GM23248 (cell line): Measurements from ENCODE around the gene CST7. TPM values are rescaled to one million over a fixed set of nuclear protein-coding genes. Genes with fewer than 3 reads are reported as not detected.

Source experiments
- DNase-seq: peaks from one replicate; pipeline ENCODE4 v3.0.0-alpha.2; 2015
- H2AFZ ChIP-seq: fragments of 200-600 bp; sonication (generic); 2 replicates; pipeline ENCODE4 v1.6.1; 2016; ENCODE audit warnings: antibody characterized with exemption
- H3F3A ChIP-seq: fragments of 200-600 bp; sonication (generic); 2 replicates; pipeline ENCODE4 v1.6.1; 2016; ENCODE audit warnings: mild to moderate bottlenecking, antibody characterized with exemption, mixed run types; ENCODE audit not compliant: insufficient read depth
- H3K27ac ChIP-seq: fragments of 200-600 bp; sonication (generic); 2 replicates; pipeline ENCODE4 v1.5.1; 2016; ENCODE audit warnings: mild to moderate bottlenecking
- H3K27me3 ChIP-seq: fragments of 200-600 bp; sonication (generic); replicated peaks from 2 replicates; pipeline ENCODE4 v1.6.1; 2016; ENCODE audit warnings: mild to moderate bottlenecking; ENCODE audit not compliant: insufficient read depth
- H3K36me3 ChIP-seq: fragments of 200-600 bp; sonication (generic); 2 replicates; pipeline ENCODE4 v1.6.1; 2016; ENCODE audit warnings: low read depth, mild to moderate bottlenecking
- H3K4me1 ChIP-seq: fragments of 200-600 bp; sonication (generic); 2 replicates; pipeline ENCODE4 v1.6.1; 2016; ENCODE audit warnings: mild to moderate bottlenecking; ENCODE audit not compliant: insufficient read depth
- H3K4me2 ChIP-seq: fragments of 200-600 bp; sonication (generic); one replicate; pipeline ENCODE4 v1.6.1; 2016; ENCODE audit warnings: mild to moderate bottlenecking; ENCODE audit not compliant: unreplicated experiment
- H3K4me3 ChIP-seq: fragments of 200-600 bp; sonication (generic); 2 replicates; pipeline ENCODE4 v1.5.1; 2016; ENCODE audit warnings: mild to moderate bottlenecking
- H3K79me2 ChIP-seq: fragments of 200-600 bp; sonication (generic); 2 replicates; pipeline ENCODE4 v1.6.1; 2016; ENCODE audit warnings: mild to moderate bottlenecking; ENCODE audit not compliant: insufficient read depth
- H3K9ac ChIP-seq: fragments of 200-600 bp; sonication (generic); 2 replicates; pipeline ENCODE4 v1.6.1; 2016; ENCODE audit warnings: mild to moderate bottlenecking
- H3K9me2 ChIP-seq: fragments of 200-600 bp; sonication (generic); 2 replicates; pipeline ENCODE4 v1.6.1; 2016; ENCODE audit warnings: mixed run types, mild to moderate bottlenecking, moderate library complexity; ENCODE audit not compliant: insufficient read depth
- H3K9me3 ChIP-seq: fragments of 200-600 bp; sonication (generic); one replicate; pipeline ENCODE4 v1.6.1; 2017; ENCODE audit warnings: low read depth
- H4K20me1 ChIP-seq: fragments of 200-600 bp; sonication (generic); 2 replicates; pipeline ENCODE4 v1.6.0; 2016; ENCODE audit not compliant: insufficient read depth
- EZH2 ChIP-seq: fragments of 200-600 bp; sonication (generic); IDR thresholded peaks from 2 replicates; pipeline ENCODE4 v1.6.1; 2018; ENCODE audit warnings: antibody characterized with exemption, mild to moderate bottlenecking; ENCODE audit not compliant: insufficient read depth, poor library complexity, severe bottlenecking
- EZH2phosphoT487 ChIP-seq: fragments of 200-600 bp; sonication (generic); IDR thresholded peaks from 2 replicates; pipeline ENCODE4 v1.6.1; 2018; ENCODE audit warnings: antibody characterized with exemption, moderate library complexity, mild to moderate bottlenecking, low read depth; ENCODE audit not compliant: insufficient read depth
- WGBS, 2 experiments: methylation state at CpG; one replicate each; pipeline ENCODE4 v1.1.6; 2015 to 2017; ENCODE audit warnings: low lambda C conversion rate in 2 of 2, low coverage in 1 of 2; ENCODE audit errors: missing lambda C conversion rate in 2 of 2; 5-methylcytosine and 5-hydroxymethylcytosine counted together
- in situ Hi-C: fragments of 300-500 bp; cut with MboI; formaldehyde crosslinking; loops from 2 replicates; pipeline ENCODE4 v1.15.0; 2020
- polyA plus RNA-seq: library from polyadenylated mRNA; unstranded; fragments of >200 nt; fragmentation: Nextera tagmentation; extraction: Ambion mirVana; gene quantifications from 2 replicates; pipeline ENCODE4 v1.2.1, GENCODE V29; 2016
- total RNA-seq: library from RNA; depleted of rRNA; stranded (reverse); fragments of >200 nt; shearing (Covaris generic); gene quantifications from 2 replicates; pipeline ENCODE4 v1.2.3, GENCODE V29; 2014

CST7 gene
- total and polyA plus RNA-seq, 2 experiments from 2014 or later, result not detected

DNA sequence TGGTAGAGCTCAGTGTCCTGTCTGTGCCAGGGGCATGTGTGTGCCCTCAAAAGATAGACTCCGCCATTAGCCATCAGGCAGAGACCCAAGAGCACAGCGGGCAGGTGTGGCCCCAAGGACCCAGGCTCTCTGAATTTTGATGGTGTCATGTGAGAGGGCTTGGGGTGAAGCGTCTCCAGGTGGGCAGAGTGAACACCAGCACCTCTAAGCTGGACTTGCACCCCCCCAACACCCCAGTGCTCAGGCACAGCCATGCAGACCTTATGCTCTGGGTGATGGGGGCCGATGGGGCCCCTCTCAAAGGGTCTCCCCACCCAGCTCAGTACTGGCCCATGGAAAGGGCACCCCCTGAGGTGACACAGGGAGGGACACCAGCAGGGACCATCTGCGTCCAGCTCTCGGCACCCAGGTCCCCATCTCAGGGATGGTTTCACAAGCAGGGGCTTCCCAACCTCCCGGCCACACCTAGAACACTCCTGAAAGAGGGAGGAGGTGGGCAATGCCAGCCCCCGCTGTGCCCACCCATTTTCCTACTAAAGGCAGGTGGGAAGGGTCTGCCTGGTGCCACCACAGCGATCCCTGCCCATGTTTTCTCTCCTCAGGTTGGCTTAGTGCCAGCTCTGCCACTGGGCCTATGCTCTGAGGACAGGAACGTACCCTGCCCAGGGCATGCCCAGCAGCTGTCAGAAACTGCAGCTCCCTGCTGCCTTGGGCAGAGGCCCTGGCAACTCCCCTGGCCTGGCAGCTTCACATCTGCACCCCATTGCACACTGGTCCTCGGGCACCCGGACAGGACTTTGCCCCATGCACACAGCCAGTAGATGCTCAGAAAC, 3.5 kb downstream of the CST7 start:
- no peaks in the 10 kb centered on the region for H3K79me2 ChIP-seq
- no peaks in the 10 kb centered on the region for H3K9me3 ChIP-seq
- H3K9ac ChIP-seq, result no peak overlapping the region
- no peaks in the 10 kb centered on the region for H3F3A ChIP-seq
- H3K27ac ChIP-seq, result no peak overlapping the region
- no peak overlapping the region for H3K4me3 ChIP-seq
- DNase-seq, result no peak
- H3K36me3 ChIP-seq, result no peaks in the 10 kb centered on the region
- H4K20me1 ChIP-seq, result no peaks in the 10 kb centered on the region
- H3K27me3 ChIP-seq, result no peaks in the 10 kb centered on the region
- no peaks in the 10 kb centered on the region for H3K4me1 ChIP-seq
- H3K9me2 ChIP-seq, result no peaks in the 10 kb centered on the region
- in situ Hi-C loops, result no loop called here
- 81 to 84% methylated on average over 12 of the region's 12 CpGs for WGBS, 2 experiments
- H3K4me2 ChIP-seq, result no peak overlapping the region
- H2AFZ ChIP-seq, result no peak overlapping the region
- TF ChIP-seq EZH2phosphoT487, result no peak
- no peak for TF ChIP-seq EZH2

DNA sequence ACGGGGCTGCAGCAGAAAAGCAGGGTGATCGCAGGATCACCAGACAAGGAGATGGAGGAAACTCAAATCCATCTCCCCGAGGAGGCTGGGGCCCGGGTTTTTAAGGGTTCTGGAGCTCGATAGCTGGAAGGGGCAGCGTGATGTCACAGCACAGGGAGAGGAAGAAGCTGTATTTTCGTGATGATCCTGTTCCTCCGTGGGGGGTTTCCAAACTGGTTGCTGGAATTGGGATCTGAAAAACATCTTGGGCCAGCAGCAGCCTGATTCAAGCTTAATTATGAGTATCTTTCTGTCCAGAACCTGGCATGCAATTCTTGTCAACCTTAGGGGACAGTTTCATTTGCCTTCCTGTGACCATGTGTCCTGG, 4.1 kb downstream of the CST7 start:
- Histone ChIP-seq H3K4me3 (no peak overlapping the region), H3K4me1 (no peaks in the 10 kb centered on the region), H4K20me1 (no peaks in the 10 kb centered on the region), H3K9ac (no peak overlapping the region), H3K79me2 (no peaks in the 10 kb centered on the region), H3K36me3 (no peaks in the 10 kb centered on the region), H3K9me3 (no peaks in the 10 kb centered on the region), H3F3A (no peaks in the 10 kb centered on the region), H3K27me3 (no peaks in the 10 kb centered on the region), H2AFZ (no peak overlapping the region), H3K9me2 (no peaks in the 10 kb centered on the region), H3K4me2 (no peak overlapping the region), H3K27ac (no peak overlapping the region)
- no peak for TF ChIP-seq EZH2phosphoT487
- no peak for TF ChIP-seq EZH2
- DNase-seq, result no peak
- 62 to 68% methylated on average over 8 of the region's 8 CpGs for WGBS, 2 experiments
- in situ Hi-C loops, result no loop called here

DNA sequence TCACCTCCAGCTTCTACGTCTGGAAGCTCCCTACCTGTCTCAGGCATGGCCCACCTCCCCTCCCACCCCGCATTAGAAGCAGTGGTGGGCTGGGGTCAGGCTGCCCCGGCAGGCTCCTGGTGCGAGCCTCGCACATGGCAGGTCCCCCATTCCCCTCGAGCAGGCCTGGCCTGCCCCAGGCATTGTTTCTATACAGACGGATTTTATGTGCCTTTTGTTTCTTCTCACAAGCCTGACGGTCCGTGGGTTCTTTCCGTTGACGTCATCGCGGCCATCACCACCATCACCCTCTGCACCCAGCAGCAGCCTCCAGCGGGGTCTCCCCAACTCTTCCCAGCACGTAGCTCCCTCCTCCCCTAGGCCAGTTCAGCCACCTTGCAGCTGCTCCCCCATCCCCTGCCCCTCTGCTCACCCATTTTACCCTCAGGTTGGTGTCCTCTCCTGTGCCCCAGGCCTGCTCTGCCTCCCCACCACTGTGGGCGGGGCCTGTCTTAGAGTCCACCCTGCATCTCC, 4.6 kb downstream of the CST7 start:
- DNase-seq, result no peak
- Histone ChIP-seq H3K4me3 (no peak overlapping the region), H3K9me2 (no peaks in the 10 kb centered on the region), H3K9ac (no peak overlapping the region), H3K79me2 (no peaks in the 10 kb centered on the region), H4K20me1 (no peaks in the 10 kb centered on the region), H3F3A (no peaks in the 10 kb centered on the region), H3K9me3 (no peaks in the 10 kb centered on the region), H2AFZ (no peak overlapping the region), H3K36me3 (no peaks in the 10 kb centered on the region), H3K27me3 (no peaks in the 10 kb centered on the region), H3K4me1 (no peaks in the 10 kb centered on the region), H3K27ac (no peak overlapping the region), H3K4me2 (no peak overlapping the region)
- WGBS, 2 experiments, result 75 to 78% methylated on average over 16 of the region's 16 CpGs
- TF ChIP-seq EZH2phosphoT487 (no peak), EZH2 (no peak)
- in situ Hi-C loops, result no loop called here

DNA sequence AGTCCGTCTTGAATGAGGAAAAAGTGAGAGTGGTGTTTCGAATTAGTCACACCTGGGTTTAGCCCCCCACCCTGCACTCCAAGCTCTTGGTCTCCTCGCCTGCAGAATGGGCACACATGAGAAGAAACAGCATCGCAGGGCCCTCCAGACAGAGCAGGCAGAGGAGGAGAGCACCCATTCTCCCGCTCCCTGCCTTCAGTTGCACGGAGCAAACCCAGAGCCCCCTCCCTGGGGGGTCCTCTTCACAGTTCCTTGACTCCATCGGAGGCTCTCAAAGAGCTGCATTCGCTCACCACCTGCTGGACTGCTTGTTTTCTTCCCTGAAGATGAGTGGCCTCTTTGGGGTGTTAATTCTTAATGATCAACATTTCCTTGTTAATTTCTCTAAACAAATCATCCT, 5.1 kb downstream of the CST7 start:
- DNase-seq, result no peak
- Histone ChIP-seq H3K36me3 (no peaks in the 10 kb centered on the region), H4K20me1 (no peaks in the 10 kb centered on the region), H3K4me1 (no peaks in the 10 kb centered on the region), H3K4me2 (no peak overlapping the region), H3K79me2 (no peaks in the 10 kb centered on the region), H3K27ac (no peak overlapping the region), H3K9me2 (no peaks in the 10 kb centered on the region), H3K27me3 (no peaks in the 10 kb centered on the region), H3K9ac (no peak overlapping the region), H3K4me3 (no peak overlapping the region), H3F3A (no peaks in the 10 kb centered on the region), H2AFZ (no peak overlapping the region), H3K9me3 (no peaks in the 10 kb centered on the region)
- no peak for TF ChIP-seq EZH2phosphoT487
- TF ChIP-seq EZH2, result no peak
- 80 to 83% methylated on average over 8 of the region's 8 CpGs for WGBS, 2 experiments
- in situ Hi-C loops, result no loop called here

DNA sequence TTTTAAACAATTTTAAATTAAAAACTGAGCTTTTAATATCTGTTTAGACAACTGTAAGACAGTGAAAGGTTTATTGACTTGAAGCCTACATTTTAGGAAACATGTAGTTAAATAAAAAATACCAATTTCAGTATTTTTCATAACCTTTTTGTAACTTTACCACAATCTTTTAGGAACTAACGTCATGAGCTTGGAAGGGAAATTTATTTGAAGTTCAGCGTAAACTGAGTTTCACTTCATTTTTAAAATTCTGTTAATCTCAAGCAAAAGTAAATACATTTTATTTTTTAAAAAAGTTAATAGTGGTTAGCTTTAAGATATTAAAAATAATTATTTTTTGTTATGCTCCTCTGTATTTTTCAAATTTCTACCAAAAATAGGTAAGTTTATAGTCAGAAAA, 5.5 kb downstream of the CST7 start:
- Histone ChIP-seq H3K4me2 (no peak overlapping the region), H3K4me3 (no peak overlapping the region), H4K20me1 (no peaks in the 10 kb centered on the region), H3F3A (no peaks in the 10 kb centered on the region), H3K79me2 (no peaks in the 10 kb centered on the region), H3K9me2 (no peaks in the 10 kb centered on the region), H3K9ac (no peak overlapping the region), H3K36me3 (no peaks in the 10 kb centered on the region), H3K4me1 (no peaks in the 10 kb centered on the region), H3K27me3 (no peaks in the 10 kb centered on the region), H2AFZ (no peak overlapping the region), H3K9me3 (no peaks in the 10 kb centered on the region), H3K27ac (no peak overlapping the region)
- WGBS, 2 experiments, result 97 to 99% methylated on average over 2 of the region's 2 CpGs
- no peak for DNase-seq
- in situ Hi-C loops, result no loop called here
- TF ChIP-seq EZH2phosphoT487, result no peak
- TF ChIP-seq EZH2, result no peak
